ENCODE data around the gene PBX3. TPM values are rescaled to one million over a fixed set of nuclear protein-coding genes. Genes with fewer than 3 reads are reported as not detected.

PBX3 gene
- total and polyA plus RNA-seq, 4 donors, result 7.3 to 18.9 (median 11.1) TPM

- no peaks in the 10 kb centered on the region for H3K36me3 ChIP-seq (ENCODE audit: control insufficient read depth in 4 of 4, insufficient read depth in 3 of 4, low read depth in 1 of 4, low read length in 3 of 4)
- TF ChIP-seq RXRA (IDR thresholded peaks at IDR 0.05) (no peak), EGR1 (IDR thresholded peaks at IDR 0.05; ENCODE audit: low read depth in 2 of 2) (no peak), HNF4G (IDR thresholded peaks at IDR 0.05) (no peak), JUND (IDR thresholded peaks at IDR 0.05) (no peak), YY1 (IDR thresholded peaks at IDR 0.05) (peak; percentile 39), SP1 (IDR thresholded peaks at IDR 0.05) (no peak), NR2F2 (IDR thresholded peaks at IDR 0.05) (no peak), FOXA1 (IDR thresholded peaks at IDR 0.05) (no peak), HNF4A (conservative IDR thresholded peaks at IDR 0.05) (no peak), FOXA2 (IDR thresholded peaks at IDR 0.05) (no peak), RAD21 (IDR thresholded peaks at IDR 0.05) (peak in 1 of 2 donors; percentile 15)
- H3K27me3 ChIP-seq (ENCODE audit: control insufficient read depth in 4 of 4, insufficient read depth in 4 of 4, low read length in 3 of 4), result no peaks in the 10 kb centered on the region
- no peaks in the 10 kb centered on the region for H3K9me3 ChIP-seq (ENCODE audit: control insufficient read depth in 4 of 4, low read length in 3 of 4)
- 20% methylated on average over 30 of the region's 30 CpGs for WGBS
- peak; percentile 38 for DNase-seq (ENCODE audit: low spot score)
- H3K4me1 ChIP-seq (ENCODE audit: control insufficient read depth in 4 of 4, insufficient read depth in 4 of 4, low read length in 3 of 4), result peaks cover 0 to 34% (median 27%) of the 10 kb centered on the region in 4 donors
- peak overlapping the region; percentile 62 to 86 for H3K27ac ChIP-seq (ENCODE audit: low read depth in 1 of 2, low read length in 2 of 2)
- H3K4me3 ChIP-seq (ENCODE audit: low read depth in 1 of 3, low read length in 3 of 3), result peak overlapping the region; percentile 76 to 99 (median 81)
- H3K9ac ChIP-seq (ENCODE audit: low read depth in 1 of 2, low read length in 2 of 2), result peak overlapping the region; percentile 77 to 81
Measured at GRCh38 chr9:125748446-125749099, 1.4 kb downstream of the PBX3 start.

GRCh38 chr9:125749287-125749935 lies 2.2 kb downstream of the PBX3 start:
- H3K27me3 ChIP-seq (ENCODE audit: control insufficient read depth in 4 of 4, insufficient read depth in 4 of 4, low read length in 3 of 4), result no peaks in the 10 kb centered on the region
- H3K36me3 ChIP-seq (ENCODE audit: control insufficient read depth in 4 of 4, insufficient read depth in 3 of 4, low read depth in 1 of 4, low read length in 3 of 4), result no peaks in the 10 kb centered on the region
- no peak for TF ChIP-seq ZBTB33 (IDR thresholded peaks at IDR 0.05)
- TF ChIP-seq RAD21 (IDR thresholded peaks at IDR 0.05), result no peak
- TF ChIP-seq FOXA1 (IDR thresholded peaks at IDR 0.05), result no peak
- TF ChIP-seq REST (IDR thresholded peaks at IDR 0.05), result no peak
- TF ChIP-seq GABPA (IDR thresholded peaks at IDR 0.05 in 1 of 2, conservative IDR thresholded peaks at IDR 0.05 in 1 of 2), result no peak
- TF ChIP-seq NR2F2 (IDR thresholded peaks at IDR 0.05), result no peak
- no peak for TF ChIP-seq MAX (IDR thresholded peaks at IDR 0.05)
- no peak for TF ChIP-seq FOXA2 (IDR thresholded peaks at IDR 0.05)
- no peak for TF ChIP-seq EGR1 (IDR thresholded peaks at IDR 0.05; ENCODE audit: low read depth in 2 of 2)
- no peak for TF ChIP-seq YY1 (IDR thresholded peaks at IDR 0.05)
- no peak for TF ChIP-seq SP1 (IDR thresholded peaks at IDR 0.05)
- no peak for TF ChIP-seq HNF4A (conservative IDR thresholded peaks at IDR 0.05)
- TF ChIP-seq HNF4G (IDR thresholded peaks at IDR 0.05), result no peak
- TF ChIP-seq RXRA (IDR thresholded peaks at IDR 0.05), result no peak
- TF ChIP-seq JUND (IDR thresholded peaks at IDR 0.05), result no peak
- H3K4me1 ChIP-seq (ENCODE audit: control insufficient read depth in 4 of 4, insufficient read depth in 4 of 4, low read length in 3 of 4), result peaks cover 0 to 34% (median 27%) of the 10 kb centered on the region in 4 donors
- WGBS, result 63% methylated on average over 4 of the region's 4 CpGs
- no peak overlapping the region for H3K4me3 ChIP-seq (ENCODE audit: low read depth in 1 of 3, low read length in 3 of 3)
- no peak for DNase-seq (ENCODE audit: low spot score)
- peak overlapping the region in 1 of 2 donors; percentile 20 for H3K27ac ChIP-seq (ENCODE audit: low read depth in 1 of 2, low read length in 2 of 2)
- H3K9me3 ChIP-seq (ENCODE audit: control insufficient read depth in 4 of 4, low read length in 3 of 4), result no peaks in the 10 kb centered on the region
- H3K9ac ChIP-seq (ENCODE audit: low read depth in 1 of 2, low read length in 2 of 2), result peak overlapping the region; percentile 69 to 81
